ENCODE results near the gene SLC44A1. TPM values are rescaled to one million over a fixed set of nuclear protein-coding genes. Genes with fewer than 3 reads are reported as not detected.

SLC44A1 gene
- total RNA-seq, 1 donor from 2014 or later: 51.3 TPM

DNA sequence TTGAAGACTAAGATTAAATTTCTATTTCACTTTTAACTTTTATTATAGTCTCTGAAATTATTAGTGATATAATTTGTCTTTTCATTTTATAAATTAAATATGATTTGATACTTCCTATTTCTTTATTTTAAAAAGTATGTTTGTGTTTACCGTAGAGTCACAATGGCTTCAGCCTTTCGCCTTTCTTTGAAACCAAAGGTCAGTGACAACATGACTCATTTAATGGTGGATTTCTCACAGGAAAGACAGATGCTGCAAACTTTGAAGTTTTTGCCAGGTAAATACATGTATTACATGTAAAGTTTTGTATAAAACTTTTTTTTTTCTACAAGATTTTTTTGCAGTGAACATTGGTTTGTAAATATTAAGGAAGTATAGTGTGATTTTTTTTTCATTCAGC, 239.8 kb downstream of the SLC44A1 start:
- TF ChIP-seq, protein P1, sequence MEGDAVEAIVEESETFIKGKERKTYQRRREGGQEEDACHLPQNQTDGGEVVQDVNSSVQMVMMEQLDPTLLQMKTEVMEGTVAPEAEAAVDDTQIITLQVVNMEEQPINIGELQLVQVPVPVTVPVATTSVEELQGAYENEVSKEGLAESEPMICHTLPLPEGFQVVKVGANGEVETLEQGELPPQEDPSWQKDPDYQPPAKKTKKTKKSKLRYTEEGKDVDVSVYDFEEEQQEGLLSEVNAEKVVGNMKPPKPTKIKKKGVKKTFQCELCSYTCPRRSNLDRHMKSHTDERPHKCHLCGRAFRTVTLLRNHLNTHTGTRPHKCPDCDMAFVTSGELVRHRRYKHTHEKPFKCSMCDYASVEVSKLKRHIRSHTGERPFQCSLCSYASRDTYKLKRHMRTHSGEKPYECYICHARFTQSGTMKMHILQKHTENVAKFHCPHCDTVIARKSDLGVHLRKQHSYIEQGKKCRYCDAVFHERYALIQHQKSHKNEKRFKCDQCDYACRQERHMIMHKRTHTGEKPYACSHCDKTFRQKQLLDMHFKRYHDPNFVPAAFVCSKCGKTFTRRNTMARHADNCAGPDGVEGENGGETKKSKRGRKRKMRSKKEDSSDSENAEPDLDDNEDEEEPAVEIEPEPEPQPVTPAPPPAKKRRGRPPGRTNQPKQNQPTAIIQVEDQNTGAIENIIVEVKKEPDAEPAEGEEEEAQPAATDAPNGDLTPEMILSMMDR (IDR thresholded peaks at IDR 0.05; ENCODE audit: insufficient read depth, low read length, severe bottlenecking): no peak
- FAIRE-seq (no peak), DNase-seq (ENCODE audit: low read depth) (no peak)
- no peaks in the 10 kb centered on the region for H3K27me3 ChIP-seq (ENCODE audit: control insufficient read depth, insufficient read depth, low read length)
- H3K4me3 ChIP-seq (ENCODE audit: low read depth, low read length): no peak overlapping the region
- no peaks in the 10 kb centered on the region for H3K36me3 ChIP-seq (ENCODE audit: control insufficient read depth, insufficient read depth, low read length)

DNA sequence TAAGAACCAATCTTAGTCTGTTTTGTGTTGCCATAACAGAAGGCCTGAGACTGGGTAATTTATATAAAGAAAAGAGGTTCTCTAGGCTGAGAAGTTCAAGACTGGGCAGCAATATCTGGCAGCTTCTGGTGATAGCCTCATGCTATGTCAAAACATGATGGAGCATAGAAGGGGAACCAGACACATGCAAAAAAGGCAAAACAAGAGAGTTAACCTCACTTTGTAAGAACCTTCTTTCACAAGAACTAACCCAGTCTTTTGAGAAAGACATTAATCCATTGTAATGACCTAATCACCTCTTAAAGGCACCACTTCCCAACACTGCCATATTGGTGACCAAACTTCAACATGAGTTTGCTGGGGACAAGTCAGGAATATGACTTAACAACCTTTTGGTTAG, 240.7 kb downstream of the SLC44A1 start:
- Histone ChIP-seq H3K27me3 (ENCODE audit: control insufficient read depth, insufficient read depth, low read length) (no peaks in the 10 kb centered on the region), H3K4me3 (ENCODE audit: low read depth, low read length) (no peak overlapping the region), H3K36me3 (ENCODE audit: control insufficient read depth, insufficient read depth, low read length) (no peaks in the 10 kb centered on the region)
- no peak for FAIRE-seq
- TF ChIP-seq, protein P1 (IDR thresholded peaks at IDR 0.05; ENCODE audit: insufficient read depth, low read length, severe bottlenecking): no peak
- DNase-seq (ENCODE audit: low read depth): no peak

Other genes starting within 250 kb of the SLC44A1 start
- 2.4 and 4.2 TPM in 2 replicates for gene FSD1L, start 203.4 kb downstream of the SLC44A1 start, total RNA-seq

Data from bronchial epithelial cell (primary cell).